AG08396 (cell line): Measurements from ENCODE around the gene HSPA14.
A peak's percentile ranks its signal among the peaks of the same experiment; 100 is the strongest.
"Not testable (repeated sequence)": the region's sequence is repeated elsewhere in the genome, so short reads cannot be mapped to it uniquely, and the experiment has no call there.

Source experiments
- DNase-seq: peaks from one replicate; pipeline ENCODE4 v3.0.0; 2012; ENCODE audit warnings: low spot score, mixed read lengths

Gene HSPA14

DNA sequence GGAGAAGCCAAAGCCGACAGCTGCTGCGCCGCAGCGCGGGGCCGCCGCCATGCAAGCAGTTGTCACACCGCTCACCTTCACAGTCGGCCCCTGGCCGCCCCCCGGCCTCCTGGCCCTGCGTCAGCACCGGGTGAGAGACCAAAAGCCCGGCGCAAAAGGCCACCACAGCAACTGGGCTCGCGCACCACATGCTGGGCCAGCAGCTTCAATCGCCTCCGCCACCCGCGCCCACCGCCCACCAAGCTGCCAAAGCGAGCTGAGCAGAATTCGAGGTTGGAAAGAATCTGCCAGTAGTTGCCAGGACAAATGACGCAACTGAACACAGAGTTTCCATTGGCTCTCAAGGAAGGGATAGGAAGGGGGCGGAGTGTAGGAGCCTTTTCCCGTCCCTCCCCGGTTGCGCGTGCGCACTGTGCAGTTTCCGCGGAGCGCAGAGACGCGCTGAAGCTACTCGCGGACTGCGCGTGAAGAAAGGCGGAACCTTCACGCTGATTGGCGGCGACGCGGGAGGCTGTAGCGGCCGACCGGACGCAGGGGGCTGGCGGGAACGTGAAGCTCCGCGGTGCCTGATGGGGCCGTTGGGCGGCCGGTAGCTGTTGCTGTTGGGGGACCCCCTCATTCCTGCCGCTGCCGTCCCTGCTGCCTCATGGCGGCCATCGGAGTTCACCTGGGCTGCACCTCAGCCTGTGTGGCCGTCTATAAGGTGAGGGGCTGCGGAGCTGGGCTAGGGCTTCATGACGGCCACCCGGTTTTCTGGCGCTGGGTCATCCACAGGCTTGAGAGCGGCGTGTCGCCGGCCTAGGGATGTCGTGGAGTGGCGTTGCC is at the start of gene HSPA14, which contains the start of the genes CDNF and MSANTD7:
TSS of gene HSPA14 (plus strand) at position 550 of the 825 bp plus-strand sequence. CDS start at position 647, 97 bp downstream.
TSS of gene CDNF (minus strand) at position 281 of the 825 bp plus-strand sequence. CDS start at position 190, 91 bp downstream.
TSS of gene MSANTD7 (plus strand) at position 550 of the 825 bp plus-strand sequence. CDS start 3,979 bp downstream, outside the sequence.
- peak; percentile 99 for DNase-seq

DNA sequence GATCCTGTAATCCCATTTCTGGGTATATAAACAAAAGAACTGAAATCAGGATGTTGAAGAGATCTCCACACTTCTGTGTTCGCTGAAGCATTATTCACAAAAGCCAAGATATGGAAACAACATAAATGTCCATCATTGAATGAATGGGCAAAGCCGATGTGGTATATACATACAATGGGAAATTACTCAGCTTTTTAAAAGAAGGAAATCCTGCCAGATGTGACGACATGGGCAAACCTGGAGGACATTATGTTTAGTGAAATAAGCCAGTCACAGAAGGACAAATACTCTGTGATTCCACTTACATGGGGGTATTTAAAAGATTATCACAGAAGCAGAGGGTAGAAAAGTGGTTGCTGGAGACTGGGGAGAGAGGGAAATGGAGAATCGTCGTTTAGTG is 39.5 kb upstream of the HSPA14 start:
- DNase-seq = no peak

DNA sequence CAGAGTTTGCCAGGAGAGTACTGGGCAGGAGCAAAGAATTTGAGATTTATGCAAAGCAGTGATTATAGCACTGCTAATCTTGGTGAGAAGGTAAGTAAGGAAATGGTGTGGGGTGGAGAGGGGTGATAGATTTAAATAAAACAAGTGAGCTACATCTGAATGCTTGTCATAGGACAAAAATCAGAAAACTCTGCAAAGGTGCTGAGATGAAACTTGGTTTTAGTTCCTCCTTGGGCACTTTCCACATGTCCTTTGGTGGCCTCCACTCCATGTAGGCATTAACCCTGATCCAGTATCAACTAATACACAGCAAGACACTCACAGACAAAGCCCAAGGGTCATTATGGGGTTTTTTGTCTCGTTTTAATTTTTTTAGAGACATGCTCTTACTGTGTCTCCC is 37.7 kb upstream of the HSPA14 start:
- DNase-seq = no peak

DNA sequence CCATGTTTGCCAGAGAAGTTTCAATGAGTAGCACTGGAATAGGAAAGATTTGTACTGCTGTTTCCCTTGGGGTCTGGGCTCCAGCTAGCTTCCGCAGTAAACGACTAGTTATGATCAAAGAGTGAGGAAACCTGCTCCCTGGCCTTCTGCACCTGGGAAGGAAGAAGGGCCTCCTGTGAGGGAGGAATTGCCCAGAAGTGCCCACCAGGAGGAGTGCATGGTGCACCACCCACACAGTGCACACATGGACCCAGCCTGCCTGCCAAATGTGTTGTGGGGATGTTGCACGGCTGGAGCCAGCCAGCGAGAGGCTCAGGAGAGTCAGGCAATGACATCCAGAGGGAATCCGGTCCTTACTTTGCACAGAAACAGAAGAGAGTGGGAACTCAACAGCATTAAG is 36.4 kb upstream of the HSPA14 start:
- DNase-seq = no peak

- DNase-seq = no peak
Measured at GRCh38 chr10:14803827-14804226, 34.3 kb upstream of the HSPA14 start.

GRCh38 chr10:14806318-14806717 is 31.8 kb upstream of the HSPA14 start:
- no peak for DNase-seq

- DNase-seq = no peak
Measured at GRCh38 chr10:14810969-14811953, 26.8 kb upstream of the HSPA14 start.

- DNase-seq = no peak
Measured at GRCh38 chr10:14812271-14812670, 25.8 kb upstream of the HSPA14 start.

DNA sequence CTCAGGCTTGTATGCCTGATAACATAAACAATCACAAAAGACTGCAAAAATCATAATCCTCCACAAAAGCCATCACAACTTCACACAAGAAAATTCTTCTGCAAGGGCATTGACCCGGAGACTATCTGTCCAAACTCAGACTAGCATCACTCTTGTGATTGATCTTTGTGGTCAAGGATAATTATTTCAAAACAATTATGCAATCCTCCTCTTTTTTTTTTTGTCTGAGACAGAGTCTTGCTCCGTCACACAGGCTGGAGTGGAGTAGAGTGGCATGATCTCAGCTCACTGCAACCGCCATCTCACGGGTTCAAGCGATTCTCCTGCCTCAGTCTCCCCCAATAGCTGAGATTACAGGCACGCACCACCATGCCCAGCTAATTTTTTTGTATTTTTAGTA is 22.4 kb upstream of the HSPA14 start:
- DNase-seq = peak; percentile 21

DNA sequence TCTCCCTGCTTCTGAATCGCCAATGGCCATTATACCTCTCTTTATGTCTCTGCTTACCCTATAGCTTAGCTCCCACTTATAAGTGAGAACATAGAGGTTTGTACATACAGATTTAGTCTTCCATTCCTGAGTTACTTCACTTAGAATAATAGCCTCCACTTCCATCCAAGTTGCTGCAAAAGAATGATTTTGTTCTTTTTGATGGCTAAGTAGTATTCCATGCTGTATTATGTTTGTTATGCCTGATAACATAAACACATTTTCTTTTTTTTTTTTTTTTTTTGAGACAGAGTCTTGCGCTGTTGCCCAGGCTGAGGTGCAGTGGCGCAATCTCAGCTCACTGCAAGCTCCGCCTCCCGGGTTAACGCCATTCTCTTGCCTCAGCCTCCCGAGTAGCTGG is 21.4 kb upstream of the HSPA14 start:
- DNase-seq = not testable (repeated sequence)

- DNase-seq = peak; percentile 85
Measured at GRCh38 chr10:14820010-14820774, 17.9 kb upstream of the HSPA14 start.

- DNase-seq = no peak
Measured at GRCh38 chr10:14820775-14821154, 17.3 kb upstream of the HSPA14 start.

DNA sequence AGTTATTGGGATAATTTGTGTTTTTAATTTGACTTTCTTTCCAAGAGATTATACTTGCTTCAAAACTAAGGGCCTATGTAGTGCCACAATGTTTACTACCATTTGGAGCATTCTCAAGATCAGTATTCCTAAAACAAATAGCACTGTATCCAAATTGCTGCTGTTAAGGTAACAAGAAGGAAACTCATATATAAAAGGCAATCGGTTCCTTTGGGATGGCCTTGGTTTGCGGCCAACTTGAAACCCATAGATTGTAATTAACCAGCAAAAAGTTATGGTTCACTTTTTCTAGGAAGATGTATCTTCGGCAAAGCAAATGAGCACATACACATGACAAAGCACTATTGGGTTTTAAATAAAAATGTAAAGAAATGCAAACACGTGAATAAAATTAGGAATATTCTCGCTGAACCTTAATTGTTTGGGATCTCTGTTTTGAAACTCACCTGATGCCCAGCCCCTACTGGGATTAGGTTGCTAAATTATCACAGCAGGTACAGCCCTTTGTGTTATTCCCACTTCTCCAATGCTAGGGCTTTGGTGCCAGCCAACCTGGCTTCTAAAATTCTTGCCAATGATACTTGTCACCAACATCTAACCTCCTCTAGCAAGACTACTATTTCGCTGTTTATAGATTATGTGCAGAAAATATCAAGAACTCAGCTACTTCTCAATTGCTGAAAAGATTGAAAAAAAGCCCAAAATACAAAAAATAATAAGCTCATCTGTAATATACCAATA is 16.3 kb upstream of the HSPA14 start:
- no peak for DNase-seq

DNA sequence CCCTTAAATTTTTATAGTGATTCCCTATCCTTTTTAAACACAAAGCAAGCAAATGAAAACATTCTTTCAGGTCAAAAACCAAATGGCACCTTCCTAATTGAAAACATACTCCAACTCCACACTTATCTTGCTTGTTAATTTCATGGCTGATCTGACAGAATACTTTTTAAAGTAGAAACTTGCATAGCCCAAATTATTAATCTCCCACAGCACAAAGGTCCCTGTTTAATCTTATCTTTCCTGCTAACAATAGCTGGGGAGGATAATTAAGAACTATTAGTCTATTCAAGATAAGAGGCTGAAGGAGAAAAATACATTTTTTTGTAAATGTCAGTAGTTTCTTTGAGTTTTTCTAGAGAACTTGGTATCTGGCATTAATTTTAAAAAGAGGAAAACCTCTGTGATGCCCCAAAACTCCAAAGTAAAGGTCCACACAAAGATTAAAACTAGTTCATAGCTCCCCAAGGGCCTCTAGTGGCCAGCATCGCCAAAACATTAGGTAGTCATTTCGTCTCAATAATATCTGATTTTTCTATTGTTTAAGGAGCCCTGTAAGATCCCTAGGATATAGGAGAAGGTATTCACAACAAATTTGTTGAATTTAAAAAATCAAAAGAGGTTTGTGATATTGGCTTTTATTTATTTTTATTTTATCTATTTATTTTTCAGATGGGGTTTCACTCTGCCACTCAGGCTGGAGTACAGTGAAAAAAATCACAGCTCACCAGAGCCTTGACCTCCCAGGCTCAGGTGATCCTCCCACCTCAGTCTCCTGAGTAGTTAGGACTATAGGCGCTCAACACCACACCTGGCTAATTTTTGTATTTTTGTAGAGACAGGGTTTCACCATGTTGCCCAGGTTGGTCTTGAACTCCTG is 15.0 kb upstream of the HSPA14 start:
- DNase-seq = peak; percentile 43

DNA sequence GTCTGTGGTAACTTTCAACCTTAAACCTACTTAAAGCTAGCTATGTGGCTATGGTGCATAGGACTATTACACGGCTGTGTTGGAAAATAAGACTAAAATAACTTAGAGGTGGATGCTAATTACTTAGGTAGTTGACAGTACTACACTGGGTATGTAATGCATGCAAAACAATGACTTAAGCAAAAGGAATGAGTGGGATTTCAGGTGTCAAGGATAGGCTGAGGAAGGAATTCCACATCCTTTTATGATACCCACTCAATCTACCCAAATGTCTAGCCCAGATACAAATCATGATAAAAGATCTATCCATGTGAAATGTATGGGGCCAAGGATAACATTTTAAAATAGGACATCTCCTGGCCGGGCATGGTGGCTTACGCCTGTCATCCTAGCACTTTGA is 14.1 kb upstream of the HSPA14 start:
- DNase-seq = no peak

DNA sequence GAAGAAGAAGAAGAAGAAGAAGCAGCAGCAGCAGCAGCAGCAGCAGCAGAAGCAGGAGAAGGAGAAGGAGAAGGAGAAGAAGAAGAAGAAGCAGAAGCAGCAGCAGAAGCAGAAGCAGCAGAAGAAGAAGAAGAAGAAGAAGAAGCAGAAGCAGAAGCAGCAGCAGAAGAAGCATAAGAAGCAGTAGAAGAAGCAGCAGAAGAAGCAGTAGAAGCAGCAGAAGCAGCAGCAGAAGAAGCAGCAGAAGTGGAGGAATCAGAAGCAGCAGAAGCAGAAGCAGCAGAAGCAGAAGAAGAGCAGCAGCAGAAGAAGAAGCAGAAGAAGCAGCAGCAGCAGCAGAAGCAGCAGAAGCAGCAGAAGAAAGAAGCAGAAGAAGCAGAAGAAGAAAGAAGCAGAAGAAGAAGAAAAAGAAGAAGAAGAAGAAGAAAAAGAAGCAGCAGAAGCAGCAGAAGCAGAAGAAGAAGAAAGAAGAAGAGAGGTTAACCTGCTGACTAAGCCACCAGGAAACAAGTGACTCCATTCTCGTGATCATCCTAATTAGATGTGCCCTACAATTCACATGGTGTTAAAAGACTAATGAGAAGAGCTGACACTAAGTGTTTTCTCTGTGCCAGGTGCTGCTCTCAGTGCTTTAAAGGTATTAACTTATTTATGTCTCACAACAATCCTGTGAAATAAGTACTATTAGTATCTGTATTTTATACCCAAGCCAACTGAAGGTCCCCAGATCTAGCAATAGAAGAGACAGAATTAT is 11.9 kb upstream of the HSPA14 start:
- no peak for DNase-seq

- no peak for DNase-seq
Measured at GRCh38 chr10:14833106-14833505, 5.0 kb upstream of the HSPA14 start.

- no peak for DNase-seq
Measured at GRCh38 chr10:14836208-14836607, 1.9 kb upstream of the HSPA14 start.

GRCh38 chr10:14837003-14837756 is 926 bp upstream of the HSPA14 start:
- DNase-seq = no peak
